RWPE1 (cell line): Measurements from ENCODE around the gene STXBP6.

Experiments
- CTCF ChIA-PET: fragments of 350-600 bp; sonication (Branson Sonifier 250); formaldehyde crosslinking; extraction: SDS; loops from one replicate; lab custom pipeline; 2021; lab: Yijun Ruan, JAX
- POLR2A ChIA-PET: fragments of 400-600 bp; formaldehyde crosslinking; extraction: SDS; loops from one replicate; lab custom pipeline; 2020; ENCODE audit warnings: antibody characterized with exemption; ENCODE audit not compliant: low non-redundant PET; lab: Yijun Ruan, JAX
- DNase-seq: peaks from one replicate; pipeline ENCODE4 v3.0.0; 2012; ENCODE audit warnings: low spot score
- H3K27ac ChIP-seq: fragments of 450-650 bp; 2 replicates; pipeline ENCODE4 v1.5.1; 2017
- TF ChIP-seq, protein P1 (sequence below): fragments of 450-650 bp; conservative IDR thresholded peaks from 2 replicates; pipeline ENCODE4 v1.5.1; 2017; ENCODE audit warnings: low read depth, mild to moderate bottlenecking

The STXBP6 gene

DNA sequence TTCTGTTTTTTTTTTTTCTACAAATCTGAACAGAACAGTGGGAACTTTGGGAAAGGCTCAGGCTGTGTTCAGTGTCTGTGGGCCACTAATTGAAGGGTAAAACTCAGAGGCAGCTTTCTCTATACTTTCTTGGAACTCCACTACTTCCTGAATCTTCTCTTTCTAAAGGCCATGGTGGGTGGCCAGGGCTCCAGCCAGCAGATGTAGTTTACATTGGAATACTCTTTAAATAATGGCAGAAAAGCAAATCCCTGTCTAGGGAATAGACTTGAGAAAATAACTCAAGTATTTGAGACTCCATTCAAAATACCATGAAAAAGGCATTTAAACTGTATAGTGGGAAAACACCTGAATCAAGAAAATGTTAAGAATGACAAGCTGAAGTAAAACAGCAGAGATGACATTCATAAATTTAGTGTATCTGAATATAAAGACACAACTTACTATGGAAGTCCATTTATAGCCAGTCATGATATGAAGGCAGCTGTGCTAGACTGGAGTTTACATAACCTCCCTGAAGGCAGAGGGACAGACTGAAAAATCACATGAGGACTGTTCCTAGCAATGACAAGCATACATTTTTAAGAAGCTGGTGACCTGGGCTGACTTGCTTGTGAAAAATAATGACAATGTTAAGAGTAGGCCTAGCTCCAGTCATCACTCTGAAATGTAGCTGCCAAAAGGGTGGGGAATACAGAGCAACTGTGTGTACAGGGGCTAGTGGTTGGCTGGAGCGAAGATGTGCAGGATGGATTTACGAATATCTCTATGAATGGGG, 168.6 kb downstream of the STXBP6 start:
- DNase-seq = no peak
- CTCF ChIA-PET = interaction anchor here (0.6 kb wide), 1 partner anchor 99 kb away, joined by 4 read pairs; no protein-coding TSS in a partner anchor

DNA sequence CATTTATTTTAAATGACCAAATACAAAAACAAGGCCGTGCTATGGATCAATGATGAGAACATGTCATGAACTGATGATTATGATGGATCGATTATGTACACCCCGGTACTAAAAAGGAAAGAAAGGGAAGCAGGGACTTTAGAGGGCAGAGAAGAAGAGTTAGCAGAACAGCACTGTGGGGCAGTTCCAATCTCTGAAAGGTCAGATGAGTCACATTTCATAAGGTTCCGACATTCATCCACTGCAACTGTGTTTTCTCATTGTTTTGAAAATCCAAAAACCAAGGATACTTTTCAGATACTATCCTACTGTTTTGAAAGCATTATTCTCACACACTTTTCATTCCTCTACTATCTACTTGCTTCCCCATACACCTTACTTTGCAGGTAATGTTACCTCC, 169.3 kb downstream of the STXBP6 start:
- no peak overlapping the region for H3K27ac ChIP-seq
- CTCF ChIA-PET = interaction anchor here (0.6 kb wide), 1 partner anchor 100 kb away, joined by 4 read pairs; no protein-coding TSS in a partner anchor
- TF ChIP-seq, protein P1, sequence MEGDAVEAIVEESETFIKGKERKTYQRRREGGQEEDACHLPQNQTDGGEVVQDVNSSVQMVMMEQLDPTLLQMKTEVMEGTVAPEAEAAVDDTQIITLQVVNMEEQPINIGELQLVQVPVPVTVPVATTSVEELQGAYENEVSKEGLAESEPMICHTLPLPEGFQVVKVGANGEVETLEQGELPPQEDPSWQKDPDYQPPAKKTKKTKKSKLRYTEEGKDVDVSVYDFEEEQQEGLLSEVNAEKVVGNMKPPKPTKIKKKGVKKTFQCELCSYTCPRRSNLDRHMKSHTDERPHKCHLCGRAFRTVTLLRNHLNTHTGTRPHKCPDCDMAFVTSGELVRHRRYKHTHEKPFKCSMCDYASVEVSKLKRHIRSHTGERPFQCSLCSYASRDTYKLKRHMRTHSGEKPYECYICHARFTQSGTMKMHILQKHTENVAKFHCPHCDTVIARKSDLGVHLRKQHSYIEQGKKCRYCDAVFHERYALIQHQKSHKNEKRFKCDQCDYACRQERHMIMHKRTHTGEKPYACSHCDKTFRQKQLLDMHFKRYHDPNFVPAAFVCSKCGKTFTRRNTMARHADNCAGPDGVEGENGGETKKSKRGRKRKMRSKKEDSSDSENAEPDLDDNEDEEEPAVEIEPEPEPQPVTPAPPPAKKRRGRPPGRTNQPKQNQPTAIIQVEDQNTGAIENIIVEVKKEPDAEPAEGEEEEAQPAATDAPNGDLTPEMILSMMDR = no peak
- POLR2A ChIA-PET = no interaction called here
- DNase-seq = no peak

More for the DNA sequence above, 168.6 kb downstream of the STXBP6 start:
- POLR2A ChIA-PET = no interaction called here
- TF ChIP-seq, protein P1 = no peak
- H3K27ac ChIP-seq = no peak overlapping the region

DNA sequence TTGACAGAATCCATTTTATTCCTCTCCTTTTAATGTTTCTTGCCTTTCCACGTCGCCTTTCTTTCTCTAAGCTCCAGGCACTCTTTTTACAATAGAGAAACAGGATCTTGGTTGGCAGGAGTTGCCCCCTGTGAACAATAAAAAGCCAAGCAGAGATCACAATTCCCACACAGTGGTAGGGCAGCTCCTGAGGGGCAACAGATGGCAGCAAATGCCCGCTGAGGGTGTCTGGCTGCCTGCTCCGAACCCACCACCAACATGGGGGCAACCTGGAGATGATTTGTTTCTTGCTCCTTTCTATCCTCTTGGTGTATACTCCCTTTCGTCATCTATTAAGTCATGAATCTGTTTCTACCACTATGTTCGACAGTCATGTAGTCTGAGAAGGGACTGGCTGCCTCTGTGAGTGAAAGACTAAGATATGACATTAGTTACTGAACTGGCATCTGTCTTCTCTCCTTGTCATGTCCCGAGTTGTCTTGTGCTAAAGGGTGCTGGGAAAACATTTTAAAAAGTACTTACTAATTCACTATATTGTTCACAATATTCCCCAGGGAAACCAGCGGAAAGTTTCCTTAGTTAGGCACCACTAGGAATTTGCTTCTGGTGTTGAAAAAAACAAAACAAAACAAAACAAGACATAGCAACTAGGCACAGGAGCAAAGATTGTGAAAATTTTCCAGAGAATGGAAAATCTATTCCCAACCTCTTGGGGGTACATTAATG, 170.1 kb downstream of the STXBP6 start:
- TF ChIP-seq, protein P1 = no peak
- no peak overlapping the region for H3K27ac ChIP-seq
- ChIA-PET CTCF (no interaction called here), POLR2A (no interaction called here)
- no peak for DNase-seq

DNA sequence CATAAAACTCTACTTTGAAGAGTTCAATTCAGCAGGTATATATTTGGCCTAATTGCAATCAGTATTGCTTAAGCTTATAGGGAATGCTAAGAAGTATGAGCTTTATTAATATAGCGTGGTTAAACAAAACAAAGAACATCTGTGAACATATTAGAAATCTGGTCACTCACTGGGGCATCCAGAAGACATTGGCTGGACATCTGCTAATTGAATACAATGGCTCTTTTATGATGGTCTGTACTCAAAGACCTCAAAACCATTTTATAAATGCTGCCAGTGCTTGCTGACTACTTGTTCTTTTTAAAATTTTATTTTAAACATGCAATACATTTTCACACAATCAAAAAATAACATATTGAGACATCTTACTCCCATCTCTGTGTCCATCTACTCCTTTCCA, 173.0 kb downstream of the STXBP6 start:
- ChIA-PET POLR2A (no interaction called here), CTCF (no interaction called here)
- no peak overlapping the region for H3K27ac ChIP-seq
- DNase-seq = no peak
- TF ChIP-seq, protein P1 = no peak

DNA sequence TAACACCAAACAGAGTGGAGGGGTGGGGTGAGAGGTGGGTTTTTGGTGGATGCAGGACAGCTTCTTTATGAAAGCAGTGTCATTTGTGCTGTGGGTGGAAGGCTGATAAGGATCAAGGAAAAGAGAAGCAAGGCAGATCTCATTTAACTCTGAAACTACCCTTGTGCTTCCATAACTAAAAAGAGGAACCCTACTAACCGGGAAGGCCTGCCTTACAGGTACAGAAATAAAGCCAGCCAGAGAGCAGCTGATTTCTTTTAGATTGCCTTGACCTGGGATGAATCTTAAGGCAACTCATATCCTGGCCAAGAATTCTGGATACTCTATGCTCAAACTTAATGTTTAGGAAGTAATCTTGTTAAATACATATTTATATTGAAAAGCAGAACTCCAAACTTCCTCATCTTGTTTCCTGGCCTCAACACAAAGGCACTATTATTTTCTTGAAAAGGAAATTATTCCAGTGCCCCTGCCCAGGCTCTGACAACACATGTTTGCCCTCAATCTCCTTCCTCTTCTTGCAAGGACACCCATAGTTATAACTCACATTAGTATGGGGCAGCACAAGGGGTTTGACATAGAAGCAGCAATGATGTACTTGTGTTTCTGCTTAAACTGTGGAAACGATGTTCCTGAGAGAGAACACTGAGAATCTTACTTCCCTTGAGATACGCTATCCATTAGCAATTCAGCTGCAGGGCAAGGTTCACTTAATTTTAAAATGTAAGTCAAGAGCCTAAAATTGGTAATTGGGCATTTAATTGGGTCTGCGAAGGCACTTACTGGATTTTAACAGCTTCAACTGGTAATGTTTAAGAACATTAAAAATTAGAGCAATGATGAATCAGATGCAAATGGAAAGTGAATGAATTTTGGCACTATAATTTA, 173.7 kb downstream of the STXBP6 start:
- no peak for DNase-seq
- TF ChIP-seq, protein P1 = no peak
- ChIA-PET POLR2A (no interaction called here), CTCF (no interaction called here)
- no peak overlapping the region for H3K27ac ChIP-seq
